ENCODE data around the gene RFX2. TPM values are rescaled to one million over a fixed set of nuclear protein-coding genes. Genes with fewer than 3 reads are reported as not detected.

The RFX2 gene
- total RNA-seq, 1 experiment from 2014 or later = 4.6 TPM

- 0 out of 2 replicates have a peak, but pooled peaks cover 6% of the 10 kb centered on the region for H3K4me1 Mint-ChIP-seq
- no peak for DNase-seq (ENCODE audit: low spot score)
- no peaks in the 10 kb centered on the region for H3K36me3 Mint-ChIP-seq
- TF ChIP-seq ETV6 (CRISPR knock-in tag; IDR thresholded peaks at IDR 0.05) (no peak), ZNF671 (CRISPR knock-in tag; IDR thresholded peaks at IDR 0.05) (no peak), FOXJ3 (CRISPR knock-in tag; IDR thresholded peaks at IDR 0.05; ENCODE audit: borderline replicate concordance) (no peak), ZNF423 (CRISPR knock-in tag; IDR thresholded peaks at IDR 0.05) (no peak), ZNF532 (CRISPR knock-in tag; IDR thresholded peaks at IDR 0.05; ENCODE audit: borderline replicate concordance) (no peak), CDX4 (CRISPR knock-in tag; IDR thresholded peaks at IDR 0.05; ENCODE audit: borderline replicate concordance) (no peak), ZNF396 (CRISPR knock-in tag; IDR thresholded peaks at IDR 0.05; ENCODE audit: borderline replicate concordance) (no peak), ZBTB21 (CRISPR knock-in tag; IDR thresholded peaks at IDR 0.05; ENCODE audit: borderline replicate concordance) (no peak), ELF4 (CRISPR knock-in tag; IDR thresholded peaks at IDR 0.05; ENCODE audit: low read depth) (no peak), USF2 (CRISPR knock-in tag; IDR thresholded peaks at IDR 0.05) (no peak), RELA (CRISPR knock-in tag; IDR thresholded peaks at IDR 0.05; ENCODE audit: borderline replicate concordance) (no peak), IRF1 (CRISPR knock-in tag; IDR thresholded peaks at IDR 0.05) (no peak), ZNF232 (CRISPR knock-in tag; IDR thresholded peaks at IDR 0.05) (no peak), ATF1 (CRISPR knock-in tag; IDR thresholded peaks at IDR 0.05) (no peak)
- H3K4me3 Mint-ChIP-seq = no peak overlapping the region
- ChIA-PET POLR2A (interaction anchor here (0.6 kb wide), 1 partner anchor 69 kb away, joined by 3 read pairs; no protein-coding TSS in a partner anchor), CTCF (interaction anchor here (0.8 to 7.6 kb wide), 26 partner anchors 8 to 248 kb away, joined by 3 to 245 read pairs (median 11); partner anchors contain the start of genes NDUFA11, NRTN and VMAC)
- no peak overlapping the region for H3K27ac Mint-ChIP-seq
- ATAC-seq = no peak
- peaks cover 12% of the 10 kb centered on the region for H3K27me3 Mint-ChIP-seq (ENCODE audit: low read depth)
- no peaks in the 10 kb centered on the region for H3K9me3 Mint-ChIP-seq
Measured at GRCh38 chr19:6020972-6021805, 89.1 kb downstream of the RFX2 start.

- Mint-ChIP-seq H3K36me3 (no peaks in the 10 kb centered on the region), H3K4me3 (no peak overlapping the region), H3K9me3 (no peaks in the 10 kb centered on the region), H3K27me3 (ENCODE audit: low read depth) (peaks cover 12% of the 10 kb centered on the region), H3K4me1 (0 out of 2 replicates have a peak, but pooled peaks cover 6% of the 10 kb centered on the region), H3K27ac (no peak overlapping the region)
- ATAC-seq = no peak
- no peak for DNase-seq (ENCODE audit: low spot score)
- CTCF ChIA-PET = interaction anchor here (1.0 to 7.6 kb wide), 6 partner anchors 10 to 216 kb away, joined by 3 to 245 read pairs (median 44); partner anchors contain the start of genes NDUFA11, NRTN and VMAC
- POLR2A ChIA-PET = no interaction called here
- TF ChIP-seq EMX1 (CRISPR knock-in tag; IDR thresholded peaks at IDR 0.05) (no peak), ZNF512 (CRISPR knock-in tag; IDR thresholded peaks at IDR 0.05; ENCODE audit: borderline replicate concordance) (no peak), ZNF425 (CRISPR knock-in tag; conservative IDR thresholded peaks at IDR 0.05) (no peak), RORB (CRISPR knock-in tag; IDR thresholded peaks at IDR 0.05) (no peak), JAZF1 (CRISPR knock-in tag; IDR thresholded peaks at IDR 0.05) (no peak)
Measured at GRCh38 chr19:6020166-6020882, 90.0 kb downstream of the RFX2 start.

Data from WTC11 (cell line).